Fibroblast of lung (primary cell): ENCODE measurements around the gene TBC1D22B. TPM values are rescaled to one million over a fixed set of nuclear protein-coding genes. Genes with fewer than 3 reads are reported as not detected.

Experiments
- DNase-seq, 2 donors: peaks; one replicate each; pipeline versions ENCODE4 v3.0.0 to v3.0.0-alpha.2; 2010; ENCODE audit warnings: low read depth in 2 of 2
- H2AFZ ChIP-seq: 2 replicates; pipeline ENCODE4 v1.5.1; 2012; ENCODE audit warnings: low read length, control low read depth, inconsistent platforms
- H3K27ac ChIP-seq: 2 replicates; pipeline ENCODE4 v1.5.1; 2011; ENCODE audit warnings: low read length, control low read depth; ENCODE audit not compliant: insufficient read depth
- H3K27me3 ChIP-seq: 2 replicates; pipeline ENCODE4 v1.5.1; 2011; ENCODE audit warnings: mild to moderate bottlenecking, low read length; ENCODE audit not compliant: control insufficient read depth, insufficient read depth
- H3K36me3 ChIP-seq: 2 replicates; pipeline ENCODE4 v1.5.1; 2011; ENCODE audit warnings: low read length; ENCODE audit not compliant: control insufficient read depth, insufficient read depth
- H3K4me1 ChIP-seq: 2 replicates; pipeline ENCODE4 v1.5.1; 2011; ENCODE audit warnings: low read length; ENCODE audit not compliant: control insufficient read depth, insufficient read depth; ENCODE audit errors: extremely low read depth
- H3K4me2 ChIP-seq: 2 replicates; pipeline ENCODE4 v1.5.1; 2011; ENCODE audit warnings: low read length, control low read depth; ENCODE audit not compliant: insufficient read depth; ENCODE audit errors: extremely low read depth
- H3K4me3 ChIP-seq, 4 experiments: fragments of 200-600 bp in 1 of 4; sonication (generic) in 1 of 4; replicated peaks in 1 of 4; 2 replicates each; pipeline ENCODE4 v1.5.1; 2011 to 2016; ENCODE audit warnings: low read length in 4 of 4, low read depth in 3 of 4, mild to moderate bottlenecking in 3 of 4, control low read depth in 2 of 4, inconsistent platforms in 1 of 4, mixed read lengths in 1 of 4; ENCODE audit not compliant: insufficient read depth in 1 of 4; ENCODE audit errors: control extremely low read depth in 1 of 4
- H3K79me2 ChIP-seq: 2 replicates; pipeline ENCODE4 v1.5.1; 2012; ENCODE audit warnings: mild to moderate bottlenecking, low read length, inconsistent platforms; ENCODE audit not compliant: control insufficient read depth, insufficient read depth
- H3K9ac ChIP-seq: 2 replicates; pipeline ENCODE4 v1.5.1; 2011; ENCODE audit warnings: mild to moderate bottlenecking, low read length, control low read depth; ENCODE audit not compliant: insufficient read depth
- H3K9me3 ChIP-seq: 2 replicates; pipeline ENCODE4 v1.5.1; 2012; ENCODE audit warnings: low read depth, low read length; ENCODE audit not compliant: control insufficient read depth, insufficient read depth
- H4K20me1 ChIP-seq: 2 replicates; pipeline ENCODE4 v1.5.1; 2011; ENCODE audit warnings: low read length; ENCODE audit not compliant: control insufficient read depth, insufficient read depth; ENCODE audit errors: extremely low read depth
- CTCF ChIP-seq, 2 donors: IDR thresholded peaks in 1 of 2; conservative IDR thresholded peaks in 1 of 2; 1 replicate in 1 of 2; 2 replicates in 1 of 2; pipeline ENCODE4 v1.5.1; 2011 to 2012; ENCODE audit warnings: low read length in 2 of 2, control low read depth in 1 of 2, inconsistent platforms in 1 of 2, low read depth in 1 of 2, mild to moderate bottlenecking in 1 of 2
- EZH2 ChIP-seq: IDR thresholded peaks from 2 replicates; pipeline ENCODE4 v1.5.1; 2012; ENCODE audit warnings: low read length, control low read depth, mild to moderate bottlenecking; ENCODE audit errors: missing control alignments
- polyA plus RNA-seq, 2 donors: library from polyadenylated mRNA; depleted of rRNA in 1 of 2; stranded (reverse) in 1 of 2; unstranded in 1 of 2; fragments of >200 nt; gene quantifications; 2 replicates each; pipeline ENCODE4 v1.2.1, GENCODE V29; 2011 to 2012; ENCODE audit warnings: missing spikeins in 1 of 2
- total RNA-seq: library from RNA; depleted of rRNA; stranded (reverse); fragments of >200 nt; gene quantifications from 2 replicates; pipeline ENCODE4 v1.2.1, GENCODE V29; 2014

Gene TBC1D22B
- total and polyA plus RNA-seq, 2 donors (not counting 1 experiment from before 2014, with no cell fraction given), result 6.3 to 9.7 TPM

GRCh38 chr6:37371154-37372083, 113.8 kb downstream of the TBC1D22B start:
- Histone ChIP-seq H3K4me2 (no peak overlapping the region), H2AFZ (no peak overlapping the region), H3K79me2 (no peaks in the 10 kb centered on the region), H3K9ac (no peak overlapping the region), H3K4me1 (no peaks in the 10 kb centered on the region), H3K9me3 (no peaks in the 10 kb centered on the region), H4K20me1 (no peaks in the 10 kb centered on the region), H3K27ac (no peak overlapping the region), H3K4me3 (no peak overlapping the region), H3K36me3 (peaks cover 2% of the 10 kb centered on the region), H3K27me3 (no peaks in the 10 kb centered on the region)
- no peak for TF ChIP-seq EZH2
- no peak for TF ChIP-seq CTCF (conservative IDR thresholded peaks at IDR 0.05 in 1 of 2, IDR thresholded peaks at IDR 0.05 in 1 of 2; ENCODE audit: low read depth in 1 of 2, low read length in 2 of 2)
- DNase-seq, result no peak

- Histone ChIP-seq H3K79me2 (no peaks in the 10 kb centered on the region), H2AFZ (no peak overlapping the region), H3K36me3 (peaks cover 2% of the 10 kb centered on the region), H3K4me3 (no peak overlapping the region), H3K4me1 (no peaks in the 10 kb centered on the region), H3K9ac (no peak overlapping the region), H4K20me1 (no peaks in the 10 kb centered on the region), H3K27me3 (no peaks in the 10 kb centered on the region), H3K9me3 (no peaks in the 10 kb centered on the region), H3K4me2 (no peak overlapping the region), H3K27ac (no peak overlapping the region)
- TF ChIP-seq EZH2 (no peak), CTCF (conservative IDR thresholded peaks at IDR 0.05 in 1 of 2, IDR thresholded peaks at IDR 0.05 in 1 of 2; ENCODE audit: low read depth in 1 of 2, low read length in 2 of 2) (no peak)
- peak in 1 of 2 donors; percentile 44 for DNase-seq
These were observed 114.5 kb downstream of the TBC1D22B start for GRCh38 chr6:37372116-37372515.

GRCh38 chr6:37373822-37374471, 116.4 kb downstream of the TBC1D22B start:
- Histone ChIP-seq H3K79me2 (no peaks in the 10 kb centered on the region), H2AFZ (no peak overlapping the region), H3K4me3 (no peak overlapping the region), H3K27ac (no peak overlapping the region), H3K9ac (no peak overlapping the region), H3K27me3 (no peaks in the 10 kb centered on the region), H3K36me3 (peaks cover 2% of the 10 kb centered on the region), H3K9me3 (no peaks in the 10 kb centered on the region), H3K4me2 (no peak overlapping the region), H4K20me1 (no peaks in the 10 kb centered on the region), H3K4me1 (no peaks in the 10 kb centered on the region)
- peak; percentile 7 to 36 for DNase-seq
- no peak for TF ChIP-seq CTCF (conservative IDR thresholded peaks at IDR 0.05 in 1 of 2, IDR thresholded peaks at IDR 0.05 in 1 of 2; ENCODE audit: low read depth in 1 of 2, low read length in 2 of 2)
- TF ChIP-seq EZH2, result no peak
